Measurements from ENCODE around the gene NACAD.

- TF ChIP-seq EZH2 (IDR thresholded peaks at IDR 0.05; ENCODE audit: borderline replicate concordance, low read length): no peak
- TF ChIP-seq CTCF (conservative IDR thresholded peaks at IDR 0.05 in 1 of 2, IDR thresholded peaks at IDR 0.05 in 1 of 2; ENCODE audit: extremely low read depth in 1 of 2, insufficient read depth in 1 of 2, low read depth in 1 of 2, low read length in 2 of 2): no peak
These were observed 29.5 kb upstream of the NACAD start for GRCh38 chr7:45118292-45118691.

All from mammary epithelial cell (primary cell).